ENCODE results near the gene S100Z.

DNA sequence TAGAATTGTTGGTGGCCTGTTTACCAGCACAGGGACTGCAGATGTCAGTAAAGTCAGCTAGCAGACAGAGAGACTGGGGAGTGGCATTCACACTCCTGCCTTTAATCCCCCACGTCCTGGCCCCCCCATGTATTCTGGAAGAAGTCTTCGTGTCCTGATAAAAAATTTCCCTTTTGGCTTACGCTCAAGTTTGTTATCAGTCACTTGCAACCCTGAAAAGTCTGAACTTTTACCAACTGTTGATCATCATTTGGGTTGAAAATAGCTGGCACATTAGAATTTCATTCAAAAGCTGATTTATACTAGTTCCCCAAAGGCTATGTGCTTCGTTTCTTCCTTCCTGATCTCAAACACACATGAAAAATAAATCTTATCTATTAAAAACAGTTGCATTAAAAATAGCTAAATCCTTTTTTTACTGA lies 97.3 kb downstream of the S100Z start:
- TF ChIP-seq GABPA (IDR thresholded peaks at IDR 0.05; ENCODE audit: low read depth) (no peak), POLR2AphosphoS5 (IDR thresholded peaks at IDR 0.05; ENCODE audit: low read depth) (no peak)
- TF ChIP-seq, protein P1, sequence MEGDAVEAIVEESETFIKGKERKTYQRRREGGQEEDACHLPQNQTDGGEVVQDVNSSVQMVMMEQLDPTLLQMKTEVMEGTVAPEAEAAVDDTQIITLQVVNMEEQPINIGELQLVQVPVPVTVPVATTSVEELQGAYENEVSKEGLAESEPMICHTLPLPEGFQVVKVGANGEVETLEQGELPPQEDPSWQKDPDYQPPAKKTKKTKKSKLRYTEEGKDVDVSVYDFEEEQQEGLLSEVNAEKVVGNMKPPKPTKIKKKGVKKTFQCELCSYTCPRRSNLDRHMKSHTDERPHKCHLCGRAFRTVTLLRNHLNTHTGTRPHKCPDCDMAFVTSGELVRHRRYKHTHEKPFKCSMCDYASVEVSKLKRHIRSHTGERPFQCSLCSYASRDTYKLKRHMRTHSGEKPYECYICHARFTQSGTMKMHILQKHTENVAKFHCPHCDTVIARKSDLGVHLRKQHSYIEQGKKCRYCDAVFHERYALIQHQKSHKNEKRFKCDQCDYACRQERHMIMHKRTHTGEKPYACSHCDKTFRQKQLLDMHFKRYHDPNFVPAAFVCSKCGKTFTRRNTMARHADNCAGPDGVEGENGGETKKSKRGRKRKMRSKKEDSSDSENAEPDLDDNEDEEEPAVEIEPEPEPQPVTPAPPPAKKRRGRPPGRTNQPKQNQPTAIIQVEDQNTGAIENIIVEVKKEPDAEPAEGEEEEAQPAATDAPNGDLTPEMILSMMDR (IDR thresholded peaks at IDR 0.05; ENCODE audit: insufficient read depth, low read length), result no peak

Measured in HL-60 (cell line).